RPMI7951 (cell line): ENCODE data around the gene CPXCR1. TPM values are rescaled to one million over a fixed set of nuclear protein-coding genes. Genes with fewer than 3 reads are reported as not detected.
"Not testable (repeated sequence)": the region's sequence is repeated elsewhere in the genome, so short reads cannot be mapped to it uniquely, and the experiment has no call there.

Experiments used
- DNase-seq: peaks from one replicate; pipeline ENCODE4 v3.0.0-alpha.2; 2012; ENCODE audit warnings: low read depth
- total RNA-seq: library from RNA; depleted of rRNA; stranded (reverse); fragments of >200 nt; shearing (Covaris generic); gene quantifications from 2 replicates; pipeline ENCODE4 v1.2.3, GENCODE V29; 2014; rRNA removed

The CPXCR1 gene
- total RNA-seq = not detected in 2 replicates

GRCh38 chrX:88746925-88747324 lies at the start of gene CPXCR1:
Gene CPXCR1, plus strand, starts transcription at chrX:88747225. Its CDS starts 6,190 bp downstream, at chrX:88753415.
- no peak for DNase-seq

DNA sequence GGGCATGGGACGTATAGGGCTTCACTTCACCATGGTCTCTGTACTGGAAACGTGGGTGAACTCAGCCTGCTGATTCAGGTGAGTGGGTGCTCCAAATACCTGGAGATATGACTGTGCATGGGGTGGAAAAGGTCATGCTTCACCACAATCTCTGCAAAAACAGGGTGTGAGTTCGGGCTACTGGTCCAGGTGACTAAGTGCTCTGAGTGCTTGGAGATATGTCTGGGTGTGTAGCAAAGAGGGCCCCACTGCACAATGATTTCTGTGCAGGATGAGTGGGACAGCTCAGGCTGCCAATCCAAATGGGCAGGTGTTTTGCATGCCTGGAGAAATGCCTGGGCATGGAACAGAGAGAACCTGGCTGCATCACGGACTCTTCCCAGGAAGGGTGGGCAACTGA lies 11.2 kb upstream of the CPXCR1 start:
- DNase-seq = no peak

- not testable (repeated sequence) for DNase-seq
Measured at GRCh38 chrX:88746215-88746614, 810 bp upstream of the CPXCR1 start.

DNA sequence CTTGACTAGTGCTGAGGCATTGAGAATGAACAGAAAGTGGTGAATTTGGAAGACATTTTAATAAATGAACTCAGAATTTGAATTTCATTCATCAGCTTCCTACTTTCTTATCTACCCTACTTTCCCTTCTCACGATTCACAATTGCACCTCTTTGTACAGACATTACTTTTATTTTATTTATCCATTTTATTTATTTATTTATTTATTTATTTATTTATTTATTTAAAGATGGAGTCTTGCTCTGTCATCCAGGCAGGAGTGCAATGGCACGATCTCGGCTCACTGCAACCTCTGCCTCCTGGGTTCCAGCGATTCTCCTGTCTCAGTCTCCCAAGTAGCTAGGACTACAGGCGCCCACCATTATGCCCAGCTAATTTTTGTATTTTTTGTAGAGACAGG lies 5.3 kb downstream of the CPXCR1 start:
- DNase-seq = not testable (repeated sequence)

DNA sequence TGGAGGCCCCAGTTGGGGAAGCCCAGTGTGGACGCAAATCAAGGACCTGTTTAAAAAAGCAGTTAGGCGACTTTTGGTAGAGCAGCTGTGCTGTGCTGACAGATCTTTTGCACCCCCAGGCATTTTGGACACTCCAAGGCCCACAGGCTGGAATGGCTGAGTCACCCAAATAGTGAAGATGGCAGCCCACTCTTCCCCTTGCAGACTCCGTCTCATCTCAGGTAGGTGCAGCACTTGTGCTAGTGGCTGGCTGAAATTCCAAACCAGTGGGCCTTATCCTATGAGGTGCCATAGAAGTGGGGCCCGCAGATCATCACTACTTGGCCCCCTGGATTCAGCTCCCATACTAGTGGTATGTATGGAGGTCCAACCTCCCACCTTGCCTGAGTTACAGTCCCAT lies 42.8 kb downstream of the CPXCR1 start:
- no peak for DNase-seq
